Epithelial cell of prostate (primary cell): Measurements from ENCODE around the gene FBLN2.
A peak's percentile ranks its signal among the peaks of the same experiment; 100 is the strongest.

ENCODE experiments used
- DNase-seq: peaks from one replicate; pipeline ENCODE4 v3.0.0-alpha.2; 2011; ENCODE audit warnings: low read depth, low spot score
- H3K27ac ChIP-seq: fragments of 450-650 bp; 2 replicates; pipeline ENCODE4 v1.5.1; 2017; ENCODE audit warnings: mild to moderate bottlenecking

The FBLN2 gene

GRCh38 chr3:13634151-13634550 lies 85.2 kb downstream of the FBLN2 start:
- H3K27ac ChIP-seq = no peak overlapping the region
- DNase-seq = no peak

- H3K27ac ChIP-seq = no peak overlapping the region
Measured at GRCh38 chr3:13634615-13635014, 85.7 kb downstream of the FBLN2 start.

GRCh38 chr3:13636186-13636585 lies 87.3 kb downstream of the FBLN2 start:
- DNase-seq = no peak

More at GRCh38 chr3:13634615-13635014, 85.7 kb downstream of the FBLN2 start:
- DNase-seq = no peak

GRCh38 chr3:13636874-13637273 lies 87.9 kb downstream of the FBLN2 start:
- no peak for DNase-seq
- H3K27ac ChIP-seq = no peak overlapping the region

More at GRCh38 chr3:13636186-13636585, 87.3 kb downstream of the FBLN2 start:
- no peak overlapping the region for H3K27ac ChIP-seq

GRCh38 chr3:13637311-13637891 lies 88.5 kb downstream of the FBLN2 start:
- no peak for DNase-seq
- H3K27ac ChIP-seq = no peak overlapping the region

GRCh38 chr3:13637953-13638352 lies 89.0 kb downstream of the FBLN2 start:
- no peak for DNase-seq
- H3K27ac ChIP-seq = no peak overlapping the region

- no peak overlapping the region for H3K27ac ChIP-seq
- peak; percentile 16 for DNase-seq
Measured at GRCh38 chr3:13638927-13639326, 90.0 kb downstream of the FBLN2 start.

- DNase-seq = no peak
- H3K27ac ChIP-seq = no peak overlapping the region
Measured at GRCh38 chr3:13642597-13642996, 93.7 kb downstream of the FBLN2 start.

GRCh38 chr3:13644341-13645117 lies 95.6 kb downstream of the FBLN2 start:
- no peak for DNase-seq
- no peak overlapping the region for H3K27ac ChIP-seq

GRCh38 chr3:13645801-13646637 lies 97.1 kb downstream of the FBLN2 start:
- no peak for DNase-seq
- no peak overlapping the region for H3K27ac ChIP-seq

- no peak overlapping the region for H3K27ac ChIP-seq
- peak; percentile 18 for DNase-seq
Measured at GRCh38 chr3:13647298-13648059, 98.6 kb downstream of the FBLN2 start.

GRCh38 chr3:13648060-13649001 lies 99.4 kb downstream of the FBLN2 start:
- DNase-seq = peak; percentile 24
- H3K27ac ChIP-seq = no peak overlapping the region

- DNase-seq = no peak
- no peak overlapping the region for H3K27ac ChIP-seq
Measured at GRCh38 chr3:13650210-13651056, 101.5 kb downstream of the FBLN2 start.

GRCh38 chr3:13651057-13651400 lies 102.1 kb downstream of the FBLN2 start:
- no peak for DNase-seq
- H3K27ac ChIP-seq = no peak overlapping the region

GRCh38 chr3:13651775-13652428 lies 103.0 kb downstream of the FBLN2 start:
- no peak for DNase-seq
- no peak overlapping the region for H3K27ac ChIP-seq

GRCh38 chr3:13652728-13653127 lies 103.8 kb downstream of the FBLN2 start:
- no peak for DNase-seq
- no peak overlapping the region for H3K27ac ChIP-seq

- DNase-seq = no peak
- no peak overlapping the region for H3K27ac ChIP-seq
Measured at GRCh38 chr3:13653631-13654279, 104.8 kb downstream of the FBLN2 start.
